Measurements from ENCODE around the gene WFDC9.
"Not testable (repeated sequence)": the region's sequence is repeated elsewhere in the genome, so short reads cannot be mapped to it uniquely, and the experiment has no call there.

The WFDC9 gene

GRCh38 chr20:45592574-45593189 is 38.4 kb downstream of the WFDC9 start:
- DNase-seq (ENCODE audit: low read depth in 2 of 2), result no peak

DNA sequence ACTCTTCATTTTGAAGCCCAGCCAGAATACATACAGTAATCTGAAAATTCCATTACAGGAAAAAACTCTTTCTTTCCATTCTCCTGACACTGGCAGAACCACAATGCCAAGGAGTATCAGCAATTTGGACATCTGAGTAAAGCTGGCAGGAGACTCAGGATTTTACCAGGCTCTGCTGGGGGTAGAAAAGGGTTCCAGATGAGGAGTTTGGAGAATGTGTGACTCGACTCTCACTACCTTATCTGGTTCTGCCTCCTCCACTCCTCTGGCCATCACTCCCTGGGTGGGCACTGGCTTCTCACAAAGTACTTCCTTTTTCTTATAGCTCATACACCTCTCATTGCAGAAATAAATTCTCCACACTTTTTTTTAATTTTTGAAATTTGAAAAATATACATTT is 41.4 kb downstream of the WFDC9 start:
- no peak for DNase-seq (ENCODE audit: low read depth in 2 of 2)

GRCh38 chr20:45588800-45589199 is 42.3 kb downstream of the WFDC9 start:
- no peak for DNase-seq (ENCODE audit: low read depth in 2 of 2)

- DNase-seq (ENCODE audit: low read depth in 2 of 2), result not testable (repeated sequence)
Observed at GRCh38 chr20:45585986-45586385, 45.1 kb downstream of the WFDC9 start.

DNA sequence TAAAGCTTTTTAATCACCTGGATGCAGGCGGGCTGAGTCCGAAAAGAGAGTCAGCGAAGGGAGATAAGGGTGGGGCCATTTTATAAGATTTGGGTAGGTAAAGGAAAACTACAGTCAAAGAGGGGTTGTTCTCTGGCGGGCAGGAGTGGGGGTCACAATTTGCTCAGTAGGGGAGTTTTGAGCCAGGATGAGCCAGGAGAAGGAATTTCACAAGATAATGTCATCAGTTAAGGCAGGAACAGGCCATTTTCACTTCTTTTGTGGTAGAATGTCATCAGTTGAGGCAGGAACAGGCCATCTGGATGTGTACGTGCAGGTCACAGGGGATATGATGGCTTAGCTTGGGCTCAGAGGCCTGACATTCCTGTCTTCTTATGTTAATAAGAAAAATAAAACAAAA is 46.8 kb downstream of the WFDC9 start:
- DNase-seq (ENCODE audit: low read depth in 2 of 2), result not testable (repeated sequence)

DNA sequence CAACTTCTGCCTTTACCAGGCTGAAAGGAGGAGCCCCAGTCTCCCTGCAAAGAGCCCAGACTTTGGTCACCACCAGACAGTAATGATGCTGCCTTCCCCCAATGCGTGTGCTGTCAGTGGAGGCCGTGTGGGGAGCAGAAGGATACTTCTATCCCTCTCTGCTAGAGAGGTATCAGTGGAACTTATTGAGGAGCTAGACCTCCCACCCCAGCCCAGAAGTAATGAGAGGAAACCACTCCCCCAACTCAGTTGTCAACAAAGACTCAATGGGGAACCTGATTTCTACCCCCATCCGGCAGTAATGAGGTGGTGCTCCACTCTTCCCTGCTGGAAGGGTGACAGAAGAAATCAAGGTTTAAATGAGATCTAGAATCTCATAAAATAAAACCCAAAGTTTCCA is 47.6 kb downstream of the WFDC9 start:
- no peak for DNase-seq (ENCODE audit: low read depth in 2 of 2)

DNA sequence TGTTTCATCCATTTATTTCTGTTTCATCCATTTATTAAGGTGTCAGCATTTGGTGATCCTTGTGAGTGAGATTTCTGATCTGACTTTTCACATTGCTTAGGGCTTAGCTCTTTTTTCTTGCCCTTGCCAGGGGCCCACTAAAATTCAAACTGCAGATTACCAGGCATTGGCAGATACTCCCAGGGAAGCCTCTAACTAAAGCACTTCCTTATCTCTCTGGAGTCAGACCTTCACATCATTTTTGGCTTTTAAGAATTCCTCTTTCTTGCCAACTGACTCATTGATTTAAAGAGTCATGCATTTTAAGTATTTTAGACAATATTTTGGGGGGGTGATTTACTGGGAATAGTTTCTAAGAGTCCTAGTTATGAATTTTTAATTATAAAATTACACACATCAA is 49.4 kb downstream of the WFDC9 start:
- DNase-seq (ENCODE audit: low read depth in 2 of 2), result no peak

- DNase-seq (ENCODE audit: low read depth in 2 of 2), result no peak
Observed at GRCh38 chr20:45579184-45579583, 51.9 kb downstream of the WFDC9 start, which contains the start of gene WFDC8. TSS of gene WFDC8 (minus strand) at chr20:45579284. CDS start at chr20:45579247, 37 bp downstream.

- no peak for DNase-seq (ENCODE audit: low read depth in 2 of 2)
Observed at GRCh38 chr20:45578231-45578630, 52.9 kb downstream of the WFDC9 start.

GRCh38 chr20:45576995-45577394 is 54.1 kb downstream of the WFDC9 start:
- DNase-seq (ENCODE audit: low read depth in 2 of 2), result no peak

- no peak for DNase-seq (ENCODE audit: low read depth in 2 of 2)
Observed at GRCh38 chr20:45575931-45576330, 55.2 kb downstream of the WFDC9 start.

DNA sequence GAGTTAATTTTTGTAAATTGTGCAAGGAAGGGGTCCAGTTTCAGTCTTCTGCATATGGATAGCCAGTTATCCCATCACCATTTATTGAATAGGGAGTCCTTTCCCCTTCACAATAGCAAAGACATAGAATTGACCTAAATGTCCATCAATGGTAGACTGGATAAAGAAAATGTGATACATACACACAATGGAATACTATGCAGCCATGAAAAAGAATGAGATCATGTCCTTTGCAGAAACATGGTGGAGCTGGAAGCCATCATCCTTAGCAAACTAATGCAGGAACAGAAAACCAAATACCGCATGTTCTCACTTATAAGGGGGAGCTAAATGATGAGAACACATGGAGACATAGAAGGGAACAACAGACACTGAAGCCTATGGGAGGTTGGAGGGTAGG is 61.4 kb downstream of the WFDC9 start:
- not testable (repeated sequence) for DNase-seq (ENCODE audit: low read depth in 2 of 2)

- DNase-seq (ENCODE audit: low read depth in 2 of 2), result no peak
Observed at GRCh38 chr20:45564760-45565276, 66.3 kb downstream of the WFDC9 start.

All from activated CD4-positive, alpha-beta T cell treated with anti-CD3 and anti-CD28 coated beads for 24 hours (primary cell).